Skeletal muscle satellite cell (primary cell): ENCODE data around the gene ADGRB3.

Source experiments
- H3K27me3 ChIP-seq: 2 replicates; pipeline ENCODE4 v1.7.0; 2013; ENCODE audit warnings: low read length; ENCODE audit not compliant: control insufficient read depth, insufficient read depth
- H3K36me3 ChIP-seq: 2 replicates; pipeline ENCODE4 v1.7.0; 2013; ENCODE audit warnings: mild to moderate bottlenecking, control low read depth, low read length; ENCODE audit not compliant: insufficient read depth
- H3K4me1 ChIP-seq: 2 replicates; pipeline ENCODE4 v1.7.0; 2013; ENCODE audit warnings: low read length; ENCODE audit not compliant: control insufficient read depth, insufficient read depth
- H3K4me2 ChIP-seq: 2 replicates; pipeline ENCODE4 v1.7.0; 2013; ENCODE audit warnings: mild to moderate bottlenecking, low read length
- H3K4me3 ChIP-seq: 2 replicates; pipeline ENCODE4 v1.7.0; 2013; ENCODE audit warnings: low read length
- H3K9ac ChIP-seq: 2 replicates; pipeline ENCODE4 v1.7.0; 2013; ENCODE audit warnings: mild to moderate bottlenecking, low read depth, low read length, moderate library complexity
- H3K9me3 ChIP-seq: replicated peaks from 2 replicates; pipeline ENCODE4 v1.7.0; 2013; ENCODE audit warnings: mild to moderate bottlenecking, control low read depth, low read length

Gene ADGRB3

DNA sequence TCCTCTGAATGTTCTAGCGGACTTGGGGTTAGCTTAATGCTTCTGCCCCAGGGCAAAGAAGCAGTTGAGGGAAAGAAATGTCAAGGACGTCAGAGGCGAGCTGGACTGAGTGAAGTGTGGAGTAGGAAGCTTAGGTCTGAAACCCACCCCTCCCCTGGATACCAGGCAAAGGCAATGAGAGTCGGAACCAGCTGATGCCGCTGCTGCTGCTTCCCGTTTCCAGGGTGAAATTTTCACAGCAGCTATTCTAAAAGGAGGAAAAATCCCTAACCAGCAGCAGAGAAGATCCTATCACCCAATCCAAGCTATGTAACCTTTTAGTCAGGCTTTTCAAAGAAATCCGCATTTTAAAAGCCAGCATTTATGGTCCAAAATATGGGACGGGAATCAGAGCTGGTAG is 597.4 kb downstream of the ADGRB3 start:
- H3K4me3 ChIP-seq = no peak overlapping the region
- H3K9ac ChIP-seq = no peak overlapping the region

DNA sequence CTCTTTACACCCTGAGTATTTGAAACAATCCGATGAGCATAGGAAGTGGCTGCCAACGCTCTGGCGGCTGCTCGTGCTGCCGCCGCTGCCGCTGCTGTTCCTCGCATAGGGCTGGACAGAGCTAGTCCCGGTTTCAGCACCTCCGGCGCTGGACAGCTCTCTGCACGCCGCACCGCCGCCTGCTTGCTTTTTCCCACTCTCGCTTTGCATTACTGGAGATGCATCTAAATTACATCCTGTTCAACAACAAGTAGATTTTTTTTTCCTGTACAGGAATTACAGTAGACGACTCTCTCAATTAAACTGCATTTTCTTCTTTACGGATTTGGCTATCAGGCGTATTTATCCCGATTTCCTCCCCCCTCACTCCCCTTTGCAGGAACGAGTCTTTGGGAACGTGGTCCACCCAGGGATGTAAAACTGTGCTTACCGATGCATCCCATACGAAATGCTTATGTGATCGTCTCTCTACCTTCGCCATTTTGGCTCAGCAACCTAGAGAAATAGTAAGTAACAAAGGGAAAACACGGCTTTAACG is 597.9 kb downstream of the ADGRB3 start:
- Histone ChIP-seq H3K9ac (no peak overlapping the region), H3K27me3 (no peaks in the 10 kb centered on the region), H3K4me2 (peak overlapping the region; percentile 9), H3K4me1 (no peaks in the 10 kb centered on the region), H3K36me3 (no peaks in the 10 kb centered on the region), H3K4me3 (no peak overlapping the region), H3K9me3 (no peaks in the 10 kb centered on the region)

More for the DNA sequence above, 597.4 kb downstream of the ADGRB3 start:
- H3K4me1 ChIP-seq = no peaks in the 10 kb centered on the region
- H3K27me3 ChIP-seq = no peaks in the 10 kb centered on the region
- no peak overlapping the region for H3K4me2 ChIP-seq
- H3K9me3 ChIP-seq = no peaks in the 10 kb centered on the region
- no peaks in the 10 kb centered on the region for H3K36me3 ChIP-seq

DNA sequence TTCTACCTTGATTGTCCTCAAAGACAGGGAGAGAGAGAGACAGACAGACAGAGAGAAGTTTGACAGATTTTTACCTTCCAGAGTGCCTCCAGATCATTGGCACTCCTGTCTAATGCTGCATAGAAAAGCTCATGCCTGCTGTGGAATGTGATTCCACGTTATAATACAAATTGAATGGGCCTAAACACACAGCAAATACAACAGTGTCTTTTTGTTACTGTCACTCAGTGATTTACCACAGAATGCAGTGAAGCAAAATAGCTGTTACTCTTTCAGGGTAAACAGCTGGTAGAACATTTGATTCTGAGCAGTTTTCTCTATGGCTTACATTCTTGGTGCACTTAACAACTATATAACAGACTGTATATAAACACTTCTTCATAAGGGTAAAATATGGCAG is 603.0 kb downstream of the ADGRB3 start:
- Histone ChIP-seq H3K36me3 (no peaks in the 10 kb centered on the region), H3K4me2 (no peak overlapping the region), H3K9me3 (no peaks in the 10 kb centered on the region), H3K4me1 (no peaks in the 10 kb centered on the region), H3K27me3 (no peaks in the 10 kb centered on the region), H3K9ac (no peak overlapping the region), H3K4me3 (no peak overlapping the region)

DNA sequence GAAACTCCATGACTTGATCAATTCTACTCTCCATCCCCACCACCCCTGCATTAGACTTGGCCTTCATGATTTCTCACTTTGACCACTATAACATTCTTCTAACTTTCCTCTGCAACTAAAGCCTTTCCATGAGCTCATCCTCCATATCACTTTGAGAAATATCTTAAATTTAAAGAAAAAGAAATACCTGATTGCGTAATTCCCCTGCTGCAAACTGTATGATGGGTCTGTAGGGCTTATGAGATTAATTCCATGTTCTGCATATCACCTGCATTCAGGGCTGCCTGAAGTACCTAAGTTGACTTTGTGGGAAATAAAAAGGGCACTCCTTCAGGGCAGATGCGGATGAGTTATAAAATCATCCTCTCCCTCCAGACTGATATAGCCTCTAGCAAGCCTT is 611.9 kb downstream of the ADGRB3 start:
- no peaks in the 10 kb centered on the region for H3K9me3 ChIP-seq
- no peak overlapping the region for H3K4me3 ChIP-seq
- no peaks in the 10 kb centered on the region for H3K27me3 ChIP-seq
- no peak overlapping the region for H3K4me2 ChIP-seq
- no peaks in the 10 kb centered on the region for H3K36me3 ChIP-seq
- H3K4me1 ChIP-seq = no peaks in the 10 kb centered on the region
- H3K9ac ChIP-seq = no peak overlapping the region

DNA sequence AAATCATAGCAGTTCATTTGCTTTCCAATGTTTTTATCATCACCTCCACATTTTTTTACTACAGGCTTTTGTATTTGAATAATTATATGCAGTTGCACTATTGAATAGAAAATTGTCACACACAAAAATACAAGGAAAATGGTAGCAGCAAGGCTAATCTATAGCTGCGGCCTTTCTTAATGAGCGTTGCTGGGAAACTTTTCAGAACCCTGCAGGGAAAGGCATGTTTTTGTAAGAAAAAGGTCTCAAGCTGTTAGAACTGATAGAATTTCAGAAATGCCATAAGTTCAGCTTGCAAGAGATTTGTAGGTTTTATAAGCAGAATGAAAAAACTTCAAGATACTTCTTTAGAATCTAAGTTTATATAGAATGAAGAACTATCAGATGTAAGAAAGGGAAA is 625.9 kb downstream of the ADGRB3 start:
- Histone ChIP-seq H3K9me3 (no peaks in the 10 kb centered on the region), H3K27me3 (no peaks in the 10 kb centered on the region), H3K4me2 (no peak overlapping the region), H3K4me1 (no peaks in the 10 kb centered on the region), H3K36me3 (no peaks in the 10 kb centered on the region), H3K9ac (no peak overlapping the region), H3K4me3 (no peak overlapping the region)

DNA sequence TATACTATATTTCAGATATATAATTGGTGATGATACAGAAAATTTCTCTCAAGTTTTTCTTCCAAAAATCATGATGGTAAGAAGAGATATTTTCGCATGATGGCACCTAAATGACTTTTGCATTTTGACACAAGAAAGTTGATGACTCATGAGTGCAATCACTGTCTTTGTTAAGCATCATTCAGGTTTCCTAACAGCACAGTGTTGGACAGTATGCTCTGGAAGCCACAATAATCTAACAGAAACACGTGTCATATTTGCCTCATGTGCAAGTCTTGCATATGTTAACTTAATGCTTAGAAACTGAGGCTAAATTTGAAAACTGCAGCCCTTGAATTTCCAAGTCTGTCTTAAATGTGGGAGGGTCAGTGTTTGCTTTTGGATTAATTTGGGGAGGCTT is 628.2 kb downstream of the ADGRB3 start:
- H3K4me3 ChIP-seq = no peak overlapping the region
- no peaks in the 10 kb centered on the region for H3K27me3 ChIP-seq
- H3K9ac ChIP-seq = no peak overlapping the region
- H3K4me1 ChIP-seq = no peaks in the 10 kb centered on the region
- no peaks in the 10 kb centered on the region for H3K36me3 ChIP-seq
- H3K4me2 ChIP-seq = no peak overlapping the region
- no peaks in the 10 kb centered on the region for H3K9me3 ChIP-seq

DNA sequence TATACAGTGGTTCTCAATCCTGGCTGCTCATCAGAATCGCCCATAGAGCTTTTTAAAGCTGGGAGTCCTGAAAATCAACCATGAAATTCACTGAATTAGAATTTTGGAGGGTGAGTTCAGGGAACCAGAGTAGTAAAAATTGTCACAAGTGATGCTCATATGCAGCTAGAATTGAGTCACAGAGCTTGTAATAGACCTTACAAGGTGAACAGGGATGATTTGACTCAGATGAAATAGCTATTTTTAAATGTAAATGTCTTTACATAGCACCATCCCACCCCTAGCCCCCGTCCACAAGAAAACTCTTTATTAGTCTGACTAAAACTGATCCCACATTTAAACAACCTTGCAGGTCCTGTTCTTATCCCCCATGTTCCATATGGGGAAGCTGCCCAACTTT is 630.0 kb downstream of the ADGRB3 start:
- H3K4me2 ChIP-seq = no peak overlapping the region
- no peak overlapping the region for H3K4me3 ChIP-seq
- no peaks in the 10 kb centered on the region for H3K36me3 ChIP-seq
- no peaks in the 10 kb centered on the region for H3K4me1 ChIP-seq
- no peaks in the 10 kb centered on the region for H3K9me3 ChIP-seq
- H3K9ac ChIP-seq = no peak overlapping the region
- no peaks in the 10 kb centered on the region for H3K27me3 ChIP-seq

DNA sequence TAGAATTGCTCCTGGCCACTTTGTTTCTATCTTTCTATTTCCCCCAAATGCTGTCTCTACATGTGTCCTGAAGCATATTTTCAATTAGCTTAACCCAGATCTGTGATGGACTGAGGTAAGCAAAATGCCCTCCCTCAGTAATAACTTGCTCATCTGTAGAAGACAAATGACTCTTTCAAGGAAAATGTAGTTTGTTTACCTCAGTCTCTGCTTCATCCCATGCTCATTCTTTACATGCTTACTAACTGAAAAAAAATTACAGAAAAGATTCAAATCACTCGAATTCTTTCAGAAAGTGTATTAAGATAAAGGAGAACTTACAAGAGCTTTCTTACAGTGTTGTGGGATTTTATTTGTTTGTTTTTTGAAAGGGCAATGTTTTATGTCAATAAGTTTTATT is 630.6 kb downstream of the ADGRB3 start:
- no peaks in the 10 kb centered on the region for H3K4me1 ChIP-seq
- H3K9ac ChIP-seq = no peak overlapping the region
- no peaks in the 10 kb centered on the region for H3K36me3 ChIP-seq
- H3K27me3 ChIP-seq = no peaks in the 10 kb centered on the region
- H3K9me3 ChIP-seq = no peaks in the 10 kb centered on the region
- H3K4me2 ChIP-seq = no peak overlapping the region
- H3K4me3 ChIP-seq = no peak overlapping the region

DNA sequence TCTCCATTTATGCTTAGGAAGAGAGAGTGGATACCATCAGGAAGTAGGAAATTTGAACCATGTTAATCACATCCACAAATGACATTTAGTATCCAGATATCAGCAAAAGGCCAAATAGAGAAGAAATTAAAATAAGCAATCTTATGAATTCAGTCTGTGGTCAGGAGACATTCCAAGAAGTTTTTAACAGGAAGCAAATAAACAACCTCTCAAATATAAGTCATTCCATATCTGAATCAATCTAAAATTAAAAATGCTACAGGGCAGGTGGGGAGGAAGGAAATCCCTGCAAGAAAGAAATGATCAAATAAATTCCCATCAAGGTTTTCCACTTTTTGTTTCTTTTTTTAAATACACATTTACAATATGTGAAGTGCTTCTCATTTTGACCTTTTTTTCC is 641.1 kb downstream of the ADGRB3 start:
- Histone ChIP-seq H3K9me3 (no peaks in the 10 kb centered on the region), H3K27me3 (no peaks in the 10 kb centered on the region)

DNA sequence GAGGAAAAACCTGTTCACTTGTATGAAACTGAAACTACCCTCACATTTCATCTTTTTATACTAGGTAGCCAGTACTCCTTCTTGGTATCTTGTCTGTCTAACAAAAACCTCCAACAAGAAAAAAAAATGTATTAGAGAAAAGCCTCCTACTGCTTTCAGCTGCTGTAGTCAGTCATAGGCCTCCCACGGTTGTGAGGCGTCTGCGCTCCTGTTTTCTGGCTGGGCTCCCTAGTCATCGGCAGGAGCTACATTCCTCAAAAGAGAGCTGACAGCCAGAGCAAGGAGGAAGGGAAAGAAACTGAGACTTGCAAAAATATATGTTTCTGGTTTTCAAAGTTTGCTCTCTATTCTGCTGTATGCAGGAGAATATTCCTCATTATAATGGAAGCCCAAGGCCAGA is 644.7 kb downstream of the ADGRB3 start:
- no peaks in the 10 kb centered on the region for H3K36me3 ChIP-seq
- no peaks in the 10 kb centered on the region for H3K27me3 ChIP-seq
- no peaks in the 10 kb centered on the region for H3K9me3 ChIP-seq
- no peak overlapping the region for H3K9ac ChIP-seq
- H3K4me2 ChIP-seq = no peak overlapping the region
- H3K4me1 ChIP-seq = no peaks in the 10 kb centered on the region
- H3K4me3 ChIP-seq = no peak overlapping the region

More for the DNA sequence above, 641.1 kb downstream of the ADGRB3 start:
- no peaks in the 10 kb centered on the region for H3K4me1 ChIP-seq
- H3K4me3 ChIP-seq = no peak overlapping the region
- no peaks in the 10 kb centered on the region for H3K36me3 ChIP-seq
- H3K4me2 ChIP-seq = no peak overlapping the region
- H3K9ac ChIP-seq = no peak overlapping the region

DNA sequence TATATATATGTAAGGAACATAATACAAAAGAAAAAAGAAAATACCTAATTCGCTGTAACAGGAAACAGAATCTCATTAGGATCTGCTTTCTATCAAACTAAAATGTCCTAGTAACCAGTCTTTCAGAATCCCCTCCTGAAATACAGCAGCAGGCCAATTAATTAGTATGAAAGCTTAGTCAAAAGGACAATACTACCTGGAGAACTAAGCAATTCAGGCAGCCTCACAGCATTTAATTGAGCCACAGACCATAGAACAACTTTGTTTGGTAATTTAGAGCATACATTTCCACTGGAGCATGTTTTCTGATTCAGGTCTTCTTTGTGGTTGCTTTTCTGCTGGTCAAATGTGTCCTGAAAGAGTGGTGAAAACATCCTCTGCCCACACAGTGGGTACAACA is 645.8 kb downstream of the ADGRB3 start:
- Histone ChIP-seq H3K4me2 (no peak overlapping the region), H3K9me3 (no peaks in the 10 kb centered on the region), H3K4me1 (no peaks in the 10 kb centered on the region), H3K36me3 (no peaks in the 10 kb centered on the region), H3K4me3 (no peak overlapping the region), H3K9ac (no peak overlapping the region), H3K27me3 (no peaks in the 10 kb centered on the region)

DNA sequence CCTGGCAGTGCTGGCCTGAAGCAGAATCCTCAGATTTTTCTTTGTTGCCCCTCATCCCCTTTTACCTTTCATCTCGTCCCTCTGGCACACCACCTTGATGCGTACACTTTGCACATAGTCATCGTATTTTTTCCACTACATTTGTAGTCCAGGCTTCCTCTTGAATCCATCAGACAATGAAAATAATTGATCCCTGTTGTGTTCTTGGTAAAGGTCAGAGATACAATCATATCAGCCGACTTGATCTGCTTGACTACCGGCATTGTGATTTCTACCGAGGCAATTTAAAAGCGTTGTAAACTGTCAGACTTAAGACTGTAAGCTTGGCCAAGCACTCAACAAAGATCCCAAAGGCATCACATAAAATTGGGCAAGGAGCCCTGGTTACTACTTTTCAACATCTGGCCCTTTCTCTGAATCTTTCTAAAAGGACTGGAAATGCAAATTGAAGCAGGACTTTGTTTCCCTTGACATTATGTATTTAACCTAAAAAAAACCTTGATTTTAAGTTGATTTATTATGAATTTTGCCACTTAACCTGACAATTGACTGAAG is 649.2 kb downstream of the ADGRB3 start:
- no peaks in the 10 kb centered on the region for H3K36me3 ChIP-seq
- no peaks in the 10 kb centered on the region for H3K27me3 ChIP-seq
- no peaks in the 10 kb centered on the region for H3K9me3 ChIP-seq
- no peaks in the 10 kb centered on the region for H3K4me1 ChIP-seq
- no peak overlapping the region for H3K4me3 ChIP-seq
- H3K4me2 ChIP-seq = no peak overlapping the region
- no peak overlapping the region for H3K9ac ChIP-seq
